HG03571 (cell line): ENCODE measurements around the gene SGSM1.

Source experiments
- ATAC-seq: cut with Tn5 transposase; IDR thresholded peaks from one replicate; pipeline ENCODE4 v1.9.1; 2021; ENCODE audit not compliant: unreplicated experiment

The SGSM1 gene

GRCh38 chr22:24803064-24803542 is 2.9 kb upstream of the SGSM1 start:
- no peak for ATAC-seq

GRCh38 chr22:24806663-24807001 is 621 bp downstream of the SGSM1 start:
- ATAC-seq: no peak

GRCh38 chr22:24807284-24807950 is 1.4 kb downstream of the SGSM1 start:
- no peak for ATAC-seq

GRCh38 chr22:24809331-24809730 is 3.3 kb downstream of the SGSM1 start:
- no peak for ATAC-seq

GRCh38 chr22:24810043-24810749 is 4.2 kb downstream of the SGSM1 start:
- ATAC-seq: no peak

- no peak for ATAC-seq
Observed at GRCh38 chr22:24812950-24813775, 7.2 kb downstream of the SGSM1 start.

GRCh38 chr22:24813861-24814770 is 8.1 kb downstream of the SGSM1 start:
- no peak for ATAC-seq

GRCh38 chr22:24816806-24817205 is 10.8 kb downstream of the SGSM1 start:
- ATAC-seq: no peak

GRCh38 chr22:24819487-24819886 is 13.5 kb downstream of the SGSM1 start:
- no peak for ATAC-seq

GRCh38 chr22:24819911-24820461 is 14.0 kb downstream of the SGSM1 start:
- no peak for ATAC-seq

GRCh38 chr22:24822471-24822870 is 16.5 kb downstream of the SGSM1 start:
- ATAC-seq: no peak

GRCh38 chr22:24823787-24824186 is 17.8 kb downstream of the SGSM1 start:
- no peak for ATAC-seq

GRCh38 chr22:24824250-24824649 is 18.2 kb downstream of the SGSM1 start:
- ATAC-seq: no peak

- no peak for ATAC-seq
Observed at GRCh38 chr22:24824915-24825314, 18.9 kb downstream of the SGSM1 start.

GRCh38 chr22:24826710-24827285 is 20.8 kb downstream of the SGSM1 start:
- ATAC-seq: no peak

GRCh38 chr22:24827296-24827695 is 21.3 kb downstream of the SGSM1 start:
- no peak for ATAC-seq

GRCh38 chr22:24830205-24830979 is 24.4 kb downstream of the SGSM1 start:
- no peak for ATAC-seq

- no peak for ATAC-seq
Observed at GRCh38 chr22:24831687-24832086, 25.7 kb downstream of the SGSM1 start.

- ATAC-seq: no peak
Observed at GRCh38 chr22:24833881-24834495, 28.0 kb downstream of the SGSM1 start.
